Right ventricle myocardium superior (tissue), 1 donor: Measurements from ENCODE around the gene HECA. TPM values are rescaled to one million over a fixed set of nuclear protein-coding genes. Genes with fewer than 3 reads are reported as not detected.
"Not testable (repeated sequence)": the region's sequence is repeated elsewhere in the genome, so short reads cannot be mapped to it uniquely, and the experiment has no call there.

Source experiments
- ATAC-seq: fragments of 200-7000 bp; cut with Tn5 transposase; one replicate; pipeline ENCODE4 v1.9.1; 2020; ENCODE audit warnings: mild to moderate bottlenecking; ENCODE audit not compliant: poor library complexity
- DNase-seq: peaks from one replicate; pipeline ENCODE4 v3.0.0-alpha.2; 2020
- intact Hi-C: fragments of 100-400 bp; cut with DNase I; formaldehyde crosslinking; loops from one replicate; pipeline ENCODE4 v1.11.2; 2022
- total RNA-seq: library from RNA; stranded (reverse); fragmentation: NEBNext Ultra II Directional; extraction: Animal tissue kit (Norgen Biotek cat#: 25700); gene quantifications from one replicate; pipeline ENCODE4 v1.2.1, GENCODE V29; 2021
- donor health status: DM: no; HTN: yes; CAD: no; lungs with severe emphysema.

HECA gene
- total RNA-seq, 1 donor from 2014 or later: 54.2 TPM

DNA sequence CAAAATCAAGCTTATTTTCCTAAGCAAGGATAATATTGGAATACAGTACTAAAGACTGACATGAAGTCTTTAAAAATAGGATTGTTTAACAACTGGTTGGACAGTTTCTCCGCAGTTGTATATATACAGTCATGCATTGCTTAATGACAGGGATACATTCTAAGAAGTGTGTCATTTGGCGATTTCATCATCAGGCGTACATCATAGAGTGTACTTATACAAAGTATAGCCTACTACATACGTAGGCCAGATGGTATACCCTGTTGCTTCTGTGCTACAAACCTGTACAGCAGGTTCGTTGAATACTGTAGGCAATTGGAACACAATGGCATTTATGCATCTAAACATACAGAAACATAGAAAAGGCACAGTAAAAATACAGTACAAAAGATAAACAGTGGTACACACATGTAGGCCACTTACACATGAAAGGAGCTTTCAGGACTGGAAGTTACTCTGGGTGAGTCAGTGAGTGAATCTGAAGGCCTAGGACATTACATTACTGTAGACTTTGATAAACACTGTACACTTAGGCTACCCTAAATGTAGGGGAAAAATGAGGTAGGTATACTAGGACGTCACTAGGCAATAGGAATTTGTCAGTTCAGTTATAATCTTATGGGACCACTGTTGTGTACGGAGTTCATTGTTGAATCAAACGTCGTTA lies 20.1 kb downstream of the HECA start:
- ATAC-seq (no peak), DNase-seq (no peak)
- intact Hi-C loops: no loop called here

DNA sequence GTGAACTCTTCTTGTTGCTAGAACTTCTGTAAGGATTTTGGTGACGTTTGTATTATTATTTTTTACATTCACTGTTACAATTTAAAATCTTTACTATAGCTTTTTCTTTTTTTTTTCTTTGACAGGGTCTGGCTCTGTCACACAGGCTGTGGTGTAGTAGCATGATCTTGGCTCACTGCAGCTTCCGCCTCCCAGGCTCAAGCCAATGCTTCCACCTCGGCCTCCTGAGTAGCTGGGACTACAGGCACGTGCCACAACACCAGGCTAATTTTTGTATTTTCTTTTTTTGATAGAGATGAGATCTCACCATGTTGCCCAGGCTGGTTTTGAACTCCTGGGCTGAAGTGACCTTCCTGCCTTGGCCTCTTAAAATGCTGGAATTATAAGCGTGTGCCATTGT lies 21.2 kb downstream of the HECA start:
- intact Hi-C loops: no loop called here
- ATAC-seq (peak; percentile 57), DNase-seq (no peak)

DNA sequence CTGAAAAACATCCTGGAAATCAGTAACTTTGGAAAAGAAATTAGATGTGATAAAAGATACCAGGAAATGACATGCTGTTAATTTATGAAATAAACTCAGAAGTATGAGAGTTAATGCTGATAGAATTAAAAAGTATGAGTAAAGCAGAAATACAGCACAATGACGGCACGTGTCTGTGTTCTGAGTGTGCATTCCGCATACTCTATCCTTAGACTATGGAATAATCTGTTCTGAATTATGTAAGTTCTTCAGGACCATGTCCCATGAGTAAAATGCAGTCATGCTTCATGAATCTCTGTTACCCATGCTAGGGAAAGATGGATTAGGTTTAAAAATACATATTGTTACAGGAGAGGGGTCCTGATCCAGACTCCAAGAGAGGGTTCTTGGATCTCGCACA lies 21.7 kb downstream of the HECA start:
- DNase-seq: no peak
- ATAC-seq: no peak
- intact Hi-C loops: no loop called here

DNA sequence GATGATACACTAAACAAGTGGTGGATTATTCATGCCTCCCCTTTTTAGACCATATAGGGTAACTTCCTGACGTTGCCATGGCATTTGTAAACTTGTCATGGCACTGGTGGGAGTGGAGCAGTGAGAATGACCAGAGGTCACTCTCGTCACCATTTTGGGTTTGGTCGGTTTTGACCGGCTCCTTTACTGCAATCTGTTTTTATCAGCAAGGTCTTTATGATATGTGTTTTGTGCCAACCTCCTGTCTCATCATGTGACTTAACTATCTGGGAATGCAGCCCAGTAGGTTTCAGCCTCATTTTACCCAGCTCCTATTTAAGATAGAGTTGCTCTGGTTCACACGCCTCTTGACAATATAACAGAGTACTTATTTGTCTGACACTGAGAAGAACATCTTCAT lies 22.2 kb downstream of the HECA start:
- DNase-seq, intact Hi-C loops: not testable (repeated sequence)
- ATAC-seq: peak; percentile 53

DNA sequence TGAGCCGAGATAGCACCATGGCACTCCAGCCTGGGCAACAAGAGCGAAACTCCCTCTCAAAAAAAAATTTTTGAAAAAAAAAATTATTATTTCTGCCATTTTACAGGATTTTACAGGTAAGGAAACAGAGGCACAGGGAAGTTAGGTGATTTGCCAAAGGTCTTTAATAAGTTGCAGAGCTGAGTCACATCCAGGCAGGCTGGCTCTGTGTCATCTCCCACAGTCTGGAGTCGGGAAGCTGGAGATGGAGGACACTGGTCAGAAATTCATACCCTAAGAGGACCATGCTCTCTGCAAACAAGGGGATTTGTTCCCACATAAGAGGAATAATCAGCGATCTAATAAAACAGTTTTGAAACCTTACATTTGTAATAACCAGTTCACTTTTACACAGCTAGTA lies 24.1 kb downstream of the HECA start:
- DNase-seq: no peak
- no peak for ATAC-seq
- intact Hi-C loops: no loop called here

DNA sequence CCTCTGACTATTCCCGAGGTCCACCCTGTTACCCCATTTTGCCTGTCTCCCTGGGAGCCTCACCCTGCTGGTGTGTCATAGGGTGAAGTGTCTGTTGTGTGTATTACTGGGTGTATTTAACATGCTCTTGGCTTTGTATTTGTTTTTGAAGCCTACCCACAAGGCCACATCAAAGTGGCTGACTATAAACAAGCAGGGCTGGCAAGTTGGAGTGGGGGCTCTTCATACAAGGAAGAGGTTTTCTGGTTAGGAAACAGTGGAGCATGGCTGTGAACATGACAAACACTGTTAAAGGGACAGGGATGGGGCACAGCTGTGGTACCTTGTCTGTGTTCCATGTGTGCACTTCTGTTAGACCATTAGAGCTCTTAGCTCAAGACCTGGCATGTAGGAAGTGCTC lies 26.3 kb downstream of the HECA start:
- intact Hi-C loops: no loop called here
- DNase-seq (no peak), ATAC-seq (no peak)

DNA sequence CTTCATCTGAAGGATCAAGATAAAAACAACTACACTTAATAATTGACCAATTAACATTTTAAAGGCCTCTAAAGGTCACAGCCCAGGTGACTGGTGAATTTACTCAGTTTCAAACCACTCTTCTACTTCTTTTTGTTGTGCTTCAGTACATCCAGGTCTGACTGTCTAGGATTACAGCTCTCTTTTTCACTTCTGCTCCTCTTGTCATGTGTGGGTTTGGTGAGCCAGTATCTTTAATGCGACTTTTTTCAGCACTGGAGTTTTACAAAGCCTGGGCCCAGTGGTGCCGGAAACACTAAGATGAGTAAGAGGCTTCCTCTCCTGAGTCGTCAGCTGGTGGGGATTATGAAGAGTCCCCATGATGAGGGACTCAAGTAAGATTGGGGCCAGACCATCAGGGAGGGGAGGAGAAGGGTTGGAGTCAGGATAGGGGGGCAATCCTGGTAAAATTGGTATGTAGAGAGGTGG lies 27.0 kb downstream of the HECA start:
- no peak for ATAC-seq
- intact Hi-C loops: no loop called here

DNA sequence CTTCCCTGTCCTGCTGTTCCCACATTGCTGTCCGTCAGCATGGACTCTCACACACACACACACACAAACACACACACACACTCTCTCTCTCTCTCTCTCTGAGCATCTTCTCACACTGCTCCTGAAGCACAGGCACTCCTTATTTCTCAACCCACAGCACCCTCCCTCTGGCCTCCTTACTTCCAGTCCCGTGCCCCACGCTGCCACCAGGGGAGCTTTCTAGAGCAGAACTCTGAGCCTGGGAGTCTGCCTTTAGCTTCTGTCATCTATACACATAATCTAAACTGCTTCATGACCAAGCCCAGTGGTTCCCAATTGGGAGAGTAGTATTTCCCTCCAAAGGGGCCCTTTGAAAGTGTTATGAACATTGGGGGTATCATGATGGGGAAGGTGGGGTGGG lies 29.1 kb downstream of the HECA start:
- intact Hi-C loops: no loop called here
- ATAC-seq (no peak), DNase-seq (no peak)

More for the DNA sequence above, 27.0 kb downstream of the HECA start:
- no peak for DNase-seq

DNA sequence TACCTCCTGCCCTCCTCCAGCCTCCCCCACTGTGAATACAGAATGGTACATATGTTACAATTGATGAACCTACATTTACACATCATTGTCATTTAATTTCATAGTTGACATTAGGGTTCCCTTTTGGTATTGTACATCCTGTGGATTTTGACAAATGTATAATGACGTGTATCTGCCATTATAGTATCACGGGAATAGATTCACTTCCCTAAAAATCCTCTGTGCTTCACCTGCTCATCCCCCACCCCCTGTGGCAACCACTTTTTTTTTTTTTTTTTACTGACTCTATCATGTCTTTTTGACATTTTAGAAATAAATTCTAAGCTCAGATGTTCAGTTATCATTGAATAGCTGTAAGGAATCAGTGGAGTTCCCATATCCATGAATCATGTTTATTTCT lies 30.4 kb downstream of the HECA start:
- DNase-seq (no peak), ATAC-seq (no peak)
- intact Hi-C loops: no loop called here

DNA sequence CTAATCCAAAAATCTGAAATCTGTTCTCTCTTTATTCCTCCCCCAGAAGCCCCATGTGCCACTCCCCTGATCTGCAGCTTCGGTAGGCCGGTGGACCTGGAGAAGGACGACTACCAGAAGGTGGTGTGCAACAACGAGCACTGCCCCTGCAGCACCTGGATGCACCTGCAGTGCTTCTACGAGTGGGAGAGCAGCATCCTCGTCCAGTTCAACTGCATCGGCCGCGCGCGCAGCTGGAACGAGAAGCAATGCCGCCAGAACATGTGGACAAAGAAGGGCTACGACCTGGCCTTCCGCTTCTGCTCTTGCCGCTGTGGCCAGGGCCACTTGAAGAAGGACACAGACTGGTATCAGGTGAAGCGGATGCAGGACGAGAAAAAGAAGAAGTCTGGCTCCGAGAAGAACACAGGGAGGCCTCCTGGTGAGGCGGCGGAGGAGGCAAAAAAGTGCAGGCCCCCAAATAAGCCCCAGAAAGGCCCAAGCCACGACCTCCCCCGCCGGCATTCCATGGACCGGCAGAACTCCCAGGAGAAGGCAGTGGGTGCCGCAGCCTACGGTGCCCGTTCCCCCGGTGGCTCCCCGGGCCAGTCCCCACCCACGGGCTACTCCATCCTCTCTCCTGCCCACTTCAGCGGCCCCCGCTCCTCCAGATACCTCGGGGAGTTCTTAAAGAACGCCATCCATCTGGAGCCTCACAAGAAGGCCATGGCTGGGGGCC lies 31.5 kb downstream of the HECA start:
- intact Hi-C loops: no loop called here
- DNase-seq (no peak), ATAC-seq (no peak)

DNA sequence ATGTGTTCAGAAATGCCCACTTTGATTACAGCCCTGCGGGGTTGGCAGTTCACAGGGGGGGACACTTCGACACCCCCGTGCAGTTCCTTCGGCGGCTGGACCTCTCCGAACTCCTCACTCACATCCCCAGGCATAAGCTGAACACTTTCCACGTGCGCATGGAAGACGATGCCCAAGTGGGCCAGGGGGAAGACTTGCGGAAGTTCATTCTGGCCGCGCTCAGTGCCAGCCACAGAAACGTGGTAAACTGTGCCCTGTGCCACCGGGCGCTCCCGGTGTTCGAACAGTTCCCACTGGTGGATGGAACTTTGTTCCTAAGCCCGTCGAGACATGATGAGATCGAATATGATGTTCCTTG lies 32.1 kb downstream of the HECA start:
- ATAC-seq: no peak
- intact Hi-C loops: no loop called here

DNA sequence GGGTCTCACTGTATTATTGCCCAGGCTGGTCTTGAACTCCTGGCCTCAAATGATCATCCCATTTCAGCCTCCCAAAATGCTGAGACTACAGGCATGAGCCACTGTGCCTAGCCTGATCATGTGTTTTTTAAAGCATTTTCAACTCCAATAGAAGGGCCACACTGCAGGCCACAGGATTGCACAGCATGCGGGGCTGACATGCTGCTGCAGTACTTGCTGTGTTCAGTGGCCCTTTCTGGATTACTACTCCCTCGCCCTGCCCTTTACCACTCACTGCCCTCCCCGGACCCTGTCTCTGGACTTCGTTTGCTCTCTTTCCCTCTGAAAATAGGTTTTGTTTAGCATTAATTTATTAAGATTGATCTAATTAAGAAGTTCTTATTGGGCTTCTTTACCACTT lies 37.3 kb downstream of the HECA start:
- intact Hi-C loops: no loop called here
- DNase-seq: no peak
- ATAC-seq: no peak

More for the DNA sequence above, 32.1 kb downstream of the HECA start:
- DNase-seq: no peak

DNA sequence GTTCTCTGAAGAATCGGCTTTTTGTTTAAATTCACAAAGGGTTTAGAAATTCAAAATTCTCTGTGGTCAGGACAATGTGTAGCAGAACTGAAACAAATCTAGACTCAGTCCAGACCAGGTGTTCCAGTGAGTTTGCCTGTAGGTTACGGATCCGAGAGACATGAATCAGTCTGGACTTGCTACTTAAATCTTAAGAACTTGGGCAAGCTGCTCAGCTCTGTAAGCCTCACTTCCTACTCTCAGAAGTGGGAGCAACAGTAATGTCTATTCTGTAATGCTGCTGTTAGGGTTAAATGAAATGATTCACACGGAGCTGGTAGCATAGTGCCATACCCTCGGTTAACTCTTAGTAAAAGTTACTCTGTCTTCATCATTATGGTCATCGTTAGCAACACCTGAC lies 37.7 kb downstream of the HECA start:
- DNase-seq (no peak), ATAC-seq (no peak)
- intact Hi-C loops: no loop called here

DNA sequence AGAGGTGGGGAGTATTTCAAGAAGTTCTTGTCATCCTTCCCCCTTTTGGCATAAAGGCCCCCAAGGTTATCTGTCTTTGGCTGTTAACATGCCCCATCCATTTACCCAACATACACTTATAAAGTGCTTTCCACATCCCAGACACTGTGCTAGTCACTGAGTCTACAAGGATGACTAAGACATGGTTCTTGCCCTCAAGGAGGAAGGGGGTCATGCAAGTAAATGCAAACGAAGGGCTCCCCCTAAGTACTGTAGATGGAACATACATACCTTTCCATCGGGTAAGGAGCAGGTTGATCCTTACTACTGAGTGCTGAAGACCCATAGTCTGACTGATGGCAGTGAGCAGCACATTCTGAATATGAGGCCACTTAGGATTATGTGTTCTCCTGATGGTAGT lies 38.3 kb downstream of the HECA start:
- DNase-seq: no peak
- peak; percentile 29 for ATAC-seq
- intact Hi-C loops: no loop called here

DNA sequence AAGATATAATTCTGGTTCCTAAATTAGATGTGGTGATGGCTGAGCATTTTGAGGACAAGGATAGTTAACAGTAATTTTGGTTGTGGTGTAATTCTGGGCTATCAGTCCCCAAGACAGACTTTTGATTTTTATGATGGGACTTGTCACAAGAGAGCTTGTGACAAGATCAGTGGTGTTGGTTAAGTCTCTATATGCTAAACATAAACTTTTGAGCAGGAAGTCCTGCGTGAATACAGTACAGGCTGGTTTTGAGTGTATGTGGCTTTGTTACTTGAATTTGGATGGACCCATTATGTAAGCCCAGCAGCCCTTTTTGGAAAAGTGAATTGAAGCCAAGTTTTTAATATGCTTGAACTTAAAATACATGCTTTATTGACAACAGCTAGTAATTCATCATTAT lies 38.9 kb downstream of the HECA start:
- intact Hi-C loops: no loop called here
- ATAC-seq: no peak

DNA sequence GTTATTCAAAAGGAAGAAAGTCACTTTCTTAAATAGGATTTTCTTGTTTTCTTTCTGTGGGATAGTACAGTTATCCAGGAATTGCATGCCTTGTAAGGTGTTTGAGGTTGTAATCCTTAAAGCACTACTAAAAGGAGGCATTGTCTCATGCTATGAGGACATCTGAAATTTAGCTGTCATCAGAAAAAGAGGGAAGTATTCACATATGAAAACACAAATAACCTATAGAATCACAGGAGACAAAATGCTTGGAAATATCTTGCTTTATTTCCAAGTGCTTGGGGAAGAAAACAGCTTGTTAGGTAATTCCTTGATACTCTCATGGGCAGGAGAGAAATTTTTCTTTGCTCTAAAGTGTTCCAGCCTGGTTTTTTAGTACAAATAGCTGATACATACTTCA lies 40.1 kb downstream of the HECA start:
- intact Hi-C loops: no loop called here
- DNase-seq (no peak), ATAC-seq (no peak)

More for the DNA sequence above, 38.9 kb downstream of the HECA start:
- DNase-seq: no peak

DNA sequence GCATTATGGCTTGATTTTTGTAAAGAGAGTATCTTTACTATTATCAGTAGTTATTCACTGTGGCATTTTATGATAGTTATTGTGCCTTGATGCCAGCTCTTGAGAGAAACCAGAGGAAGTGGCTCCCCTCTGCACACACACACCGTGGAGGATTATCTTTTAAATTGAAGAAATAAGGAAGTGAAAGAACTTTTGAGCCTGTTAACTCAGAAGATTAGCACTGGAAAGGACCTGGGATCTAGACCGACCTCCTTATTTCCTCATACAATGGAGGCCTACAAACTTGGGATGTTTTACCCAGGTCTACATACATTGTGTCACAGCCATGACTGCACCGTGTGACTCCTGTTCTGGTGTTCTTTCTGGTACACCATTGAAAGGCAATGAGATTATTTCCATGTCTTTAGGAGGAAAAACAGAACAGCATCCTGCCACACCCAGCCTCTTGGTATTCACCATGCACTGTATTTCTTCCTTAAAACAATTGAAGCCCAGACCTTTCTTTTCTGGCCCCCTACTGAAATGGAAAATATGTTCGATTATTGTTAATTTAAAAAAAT lies 40.6 kb downstream of the HECA start:
- DNase-seq (no peak), ATAC-seq (no peak)
- intact Hi-C loops: no loop called here

DNA sequence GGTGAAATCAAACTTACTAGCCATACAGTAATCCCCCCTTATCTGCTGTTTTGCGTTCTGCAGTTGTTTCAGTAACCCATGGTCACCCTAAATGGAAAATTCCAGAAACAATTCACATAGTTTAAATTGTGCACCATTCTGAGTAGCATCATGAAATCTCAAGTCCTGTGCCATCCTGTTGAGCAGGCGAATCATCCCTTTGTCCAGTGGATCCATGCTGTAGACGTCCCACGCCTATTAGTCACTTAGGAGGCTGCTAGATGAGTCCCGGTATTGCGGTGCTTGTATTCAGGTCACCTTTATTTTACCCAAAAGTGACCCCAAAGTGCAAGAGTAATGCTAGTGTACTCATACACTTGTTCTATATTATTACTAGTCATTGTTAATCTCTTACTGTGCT lies 46.4 kb downstream of the HECA start:
- intact Hi-C loops: no loop called here
- ATAC-seq: no peak
- DNase-seq: no peak

DNA sequence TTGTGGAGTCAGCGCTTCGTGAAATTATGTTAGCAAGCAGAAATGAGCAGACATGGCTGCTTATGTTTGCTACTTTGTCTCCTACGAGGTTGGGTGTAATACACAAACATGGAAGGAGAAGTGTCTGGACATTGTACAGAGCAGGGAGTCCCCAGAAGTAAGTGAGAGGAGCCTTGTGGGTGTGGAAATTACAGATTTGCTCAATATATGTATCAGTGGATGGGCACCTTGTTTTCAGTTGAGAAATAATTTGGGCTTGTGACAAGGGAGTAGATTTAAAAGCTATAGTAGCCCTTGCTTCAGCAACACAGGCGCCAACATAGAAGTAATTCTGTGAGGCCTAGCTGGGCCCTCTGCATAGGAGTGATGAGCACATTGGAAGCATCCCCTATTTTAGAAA lies 49.2 kb downstream of the HECA start:
- DNase-seq (no peak), ATAC-seq (peak; percentile 18)
- intact Hi-C loops: no loop called here

DNA sequence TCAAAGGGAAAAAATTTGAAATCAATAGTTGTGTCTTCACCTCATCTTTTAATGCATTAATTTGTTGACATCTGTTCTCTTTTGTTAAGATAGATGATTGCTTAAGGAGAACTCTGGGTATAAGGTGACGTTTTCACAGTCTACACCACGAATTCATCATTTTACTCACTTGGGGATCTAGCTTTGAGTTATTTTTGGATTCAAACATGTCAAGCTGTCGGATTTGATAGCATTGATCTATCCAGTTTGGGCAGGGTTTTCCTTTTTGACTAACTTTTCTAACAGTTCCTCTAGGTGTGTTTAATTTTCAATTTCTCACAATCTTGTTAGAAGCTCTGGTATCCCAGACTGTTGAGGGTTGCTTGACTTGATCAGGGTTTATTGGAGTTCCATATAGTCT lies 49.6 kb downstream of the HECA start:
- DNase-seq (no peak), ATAC-seq (no peak)
- intact Hi-C loops: no loop called here
